ENCODE measurements around the gene FNDC3B. TPM values are rescaled to one million over a fixed set of nuclear protein-coding genes. Genes with fewer than 3 reads are reported as not detected.

Gene FNDC3B
- total RNA-seq, 2 experiments from 2014 or later, result 14.4 to 17.8 TPM

DNA sequence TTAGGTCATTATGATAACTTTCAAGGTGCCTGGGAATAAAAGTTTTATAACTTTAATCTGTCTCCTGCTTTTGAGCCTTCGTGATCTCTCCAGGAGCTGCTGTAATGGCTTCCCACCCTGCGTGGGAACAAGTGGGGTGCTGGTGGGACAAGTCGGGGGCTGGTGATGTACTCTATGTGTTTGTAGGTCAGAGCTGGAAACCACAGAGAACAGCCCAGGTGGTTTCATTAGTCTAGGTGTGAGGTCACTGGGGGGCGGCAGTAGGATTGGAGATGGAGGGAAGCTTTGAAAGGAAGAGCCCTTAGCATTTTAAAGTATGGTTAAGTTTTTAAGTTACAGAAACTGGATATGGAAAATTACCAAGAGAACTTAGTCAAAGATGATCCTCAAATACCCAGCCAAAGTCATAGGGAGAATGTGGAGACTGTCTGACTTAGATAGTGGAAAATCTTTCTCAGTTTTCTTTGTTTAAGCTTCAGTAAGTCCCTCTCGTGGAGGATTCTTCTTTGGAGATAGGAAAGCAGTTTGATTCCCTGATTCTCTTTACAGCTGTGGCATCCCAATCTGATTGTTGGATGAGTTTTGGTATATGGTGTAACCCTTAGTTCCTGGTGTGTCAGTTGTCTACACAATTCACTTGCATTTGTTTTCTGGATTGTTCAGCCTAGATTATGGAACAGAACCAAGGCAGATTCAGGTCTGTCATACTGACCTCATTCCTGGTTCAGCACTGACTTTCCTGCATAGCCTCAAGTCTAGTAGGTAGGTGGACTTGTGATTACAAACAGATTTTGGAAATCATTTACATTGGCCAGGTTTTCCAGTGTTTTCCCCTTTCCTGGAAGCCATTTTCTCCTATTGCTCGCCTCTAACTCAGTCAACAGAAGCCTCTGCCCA is 115.6 kb downstream of the FNDC3B start:
- Mint-ChIP-seq H3K36me3 (peaks cover 4% of the 10 kb centered on the region), H3K4me1 (ENCODE audit: low read depth) (peaks cover 28% of the 10 kb centered on the region), H3K27ac (no peak overlapping the region), H3K9me3 (no peaks in the 10 kb centered on the region), H3K27me3 (no peaks in the 10 kb centered on the region), H3K4me3 (no peak overlapping the region)
- no peak for DNase-seq
- ChIA-PET POLR2A (interaction anchor here (1.0 to 1.5 kb wide), 2 partner anchors 14 to 18 kb away, joined by 3 to 5 read pairs; no protein-coding TSS in a partner anchor), CTCF (interaction anchor here (1.0 to 1.2 kb wide), 2 partner anchors 15 to 47 kb away, joined by 3 read pairs; no protein-coding TSS in a partner anchor)
- intact Hi-C loops (cut with micrococcal nuclease), result no loop called here

DNA sequence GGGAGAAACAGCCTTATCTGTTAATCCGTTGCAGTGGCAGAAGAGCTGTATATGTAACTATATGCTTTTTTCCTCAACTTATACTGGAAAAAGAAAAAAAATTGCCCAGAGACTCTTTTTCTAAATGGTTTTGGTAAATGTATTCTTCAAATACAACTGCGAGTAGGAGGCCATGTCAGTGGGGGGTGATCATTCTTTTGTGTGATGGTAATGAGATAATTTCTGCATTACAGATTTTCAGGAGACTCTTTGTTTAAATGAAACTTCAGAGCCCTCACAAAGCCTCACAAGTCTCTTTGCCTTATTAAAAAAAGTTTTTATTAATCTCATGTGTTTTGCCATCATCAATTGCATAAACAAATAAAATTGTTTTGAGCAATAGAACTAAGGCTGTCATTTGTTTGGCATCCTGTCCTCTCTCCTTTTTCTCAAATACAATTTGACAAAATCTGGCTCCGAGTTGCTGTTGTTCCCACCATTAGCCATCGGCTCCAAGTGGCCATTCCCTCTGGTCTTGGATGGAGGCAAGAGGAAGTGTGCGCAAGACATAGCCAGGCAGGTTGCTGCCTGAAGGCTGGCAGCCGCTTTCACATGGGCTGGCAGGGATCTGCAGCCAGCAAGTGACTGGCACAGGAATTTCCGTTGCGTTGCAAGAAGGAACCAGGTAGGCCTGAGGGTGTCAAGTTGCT is 116.7 kb downstream of the FNDC3B start:
- H3K9me3 Mint-ChIP-seq, result no peaks in the 10 kb centered on the region
- no peak overlapping the region for H3K27ac Mint-ChIP-seq
- peaks cover 4% of the 10 kb centered on the region for H3K36me3 Mint-ChIP-seq
- ChIA-PET POLR2A (interaction anchor here (1.5 kb wide), 1 partner anchor 15 kb away, joined by 3 read pairs; no protein-coding TSS in a partner anchor), CTCF (no interaction called here)
- H3K4me1 Mint-ChIP-seq (ENCODE audit: low read depth), result peaks cover 28% of the 10 kb centered on the region
- intact Hi-C loops (cut with micrococcal nuclease), result no loop called here
- no peak for DNase-seq
- H3K4me3 Mint-ChIP-seq, result no peak overlapping the region
- no peaks in the 10 kb centered on the region for H3K27me3 Mint-ChIP-seq

DNA sequence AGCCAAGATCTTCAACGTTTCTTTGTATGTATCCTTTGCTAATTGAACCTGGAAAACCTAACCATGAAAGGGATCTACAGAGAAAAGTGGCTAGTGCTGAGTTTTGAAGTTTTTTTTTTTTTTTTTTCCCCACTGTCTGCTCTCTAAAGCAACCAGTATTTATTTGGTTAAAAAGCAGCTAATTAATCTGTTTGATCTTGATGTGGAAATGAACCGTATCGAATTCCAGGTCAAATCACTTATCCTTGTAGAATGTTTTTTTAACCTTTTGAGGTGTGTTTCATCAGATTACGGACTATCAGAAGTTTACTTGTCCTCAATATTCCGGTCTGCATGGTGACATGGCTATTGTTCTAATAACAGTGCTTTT is 117.2 kb downstream of the FNDC3B start:
- H3K4me1 Mint-ChIP-seq (ENCODE audit: low read depth), result peaks cover 28% of the 10 kb centered on the region
- CTCF ChIA-PET, result interaction anchor here (0.7 kb wide), 1 partner anchor 37 kb away, joined by 5 read pairs; no protein-coding TSS in a partner anchor
- no peak for DNase-seq
- peaks cover 4% of the 10 kb centered on the region for H3K36me3 Mint-ChIP-seq
- H3K27me3 Mint-ChIP-seq, result no peaks in the 10 kb centered on the region
- POLR2A ChIA-PET, result no interaction called here
- no peak overlapping the region for H3K27ac Mint-ChIP-seq
- intact Hi-C loops (cut with micrococcal nuclease), result no loop called here
- no peak overlapping the region for H3K4me3 Mint-ChIP-seq
- H3K9me3 Mint-ChIP-seq, result no peaks in the 10 kb centered on the region

DNA sequence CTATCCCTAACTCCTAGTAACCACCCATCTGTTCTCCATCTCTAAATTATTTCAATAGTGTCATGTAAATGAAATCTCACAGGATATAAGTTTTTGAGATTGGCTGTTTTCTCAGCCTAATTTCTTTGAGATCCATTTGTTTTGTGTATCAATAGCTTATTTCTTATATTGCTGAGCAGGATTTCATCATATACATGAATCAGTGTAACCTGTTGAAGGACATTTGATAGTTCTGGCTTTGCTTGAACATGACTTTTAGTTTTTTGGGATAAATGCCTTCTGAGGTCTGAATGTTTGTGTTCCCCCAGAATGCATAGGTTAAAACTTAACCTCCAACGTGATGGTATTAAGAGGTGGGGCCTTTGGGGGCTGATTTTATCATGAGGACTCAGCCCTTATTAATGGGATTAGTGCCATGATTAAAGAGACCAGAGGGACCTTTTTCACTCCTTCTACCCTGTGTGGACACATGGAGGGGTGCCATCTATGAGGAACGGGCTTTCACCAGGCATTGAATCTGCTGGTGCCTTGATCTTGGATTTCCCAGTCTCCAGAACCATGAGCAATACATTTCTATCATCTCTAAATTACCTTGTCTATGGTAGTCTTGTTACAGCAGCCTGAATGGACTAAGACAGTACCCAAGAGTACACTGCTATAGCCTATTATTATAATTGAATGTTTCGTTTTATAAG is 118.3 kb downstream of the FNDC3B start:
- intact Hi-C loops (cut with micrococcal nuclease), result no loop called here
- ChIA-PET POLR2A (no interaction called here), CTCF (no interaction called here)
- no peaks in the 10 kb centered on the region for H3K9me3 Mint-ChIP-seq
- H3K27me3 Mint-ChIP-seq, result no peaks in the 10 kb centered on the region
- peaks cover 6% of the 10 kb centered on the region for H3K36me3 Mint-ChIP-seq
- H3K4me1 Mint-ChIP-seq (ENCODE audit: low read depth), result peaks cover 27% of the 10 kb centered on the region
- no peak overlapping the region for H3K27ac Mint-ChIP-seq
- no peak for DNase-seq
- no peak overlapping the region for H3K4me3 Mint-ChIP-seq

DNA sequence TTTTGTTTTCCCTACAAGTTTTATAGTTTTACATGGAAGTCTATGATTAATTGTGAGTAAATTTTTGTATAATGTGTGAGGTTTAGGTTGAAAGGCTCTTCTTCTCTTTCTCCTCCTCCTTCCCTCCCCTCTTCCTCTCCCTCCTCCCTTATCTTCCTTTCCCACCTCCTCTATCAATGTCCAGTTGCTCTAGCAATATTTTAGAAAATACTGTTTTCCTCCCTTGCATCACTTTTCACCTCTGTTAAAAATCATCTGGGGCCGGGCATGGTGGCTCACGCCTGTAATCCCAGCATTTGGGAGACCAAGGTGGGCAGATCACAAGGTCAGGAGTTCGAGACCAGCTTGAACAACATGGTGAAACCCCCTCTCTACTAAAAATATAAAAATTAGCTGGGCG is 119.4 kb downstream of the FNDC3B start:
- ChIA-PET POLR2A (no interaction called here), CTCF (no interaction called here)
- DNase-seq, result no peak
- Mint-ChIP-seq H3K4me3 (no peak overlapping the region), H3K4me1 (ENCODE audit: low read depth) (peaks cover 17% of the 10 kb centered on the region), H3K9me3 (no peaks in the 10 kb centered on the region), H3K36me3 (peaks cover 6% of the 10 kb centered on the region), H3K27me3 (no peaks in the 10 kb centered on the region), H3K27ac (no peak overlapping the region)
- intact Hi-C loops (cut with micrococcal nuclease), result no loop called here

DNA sequence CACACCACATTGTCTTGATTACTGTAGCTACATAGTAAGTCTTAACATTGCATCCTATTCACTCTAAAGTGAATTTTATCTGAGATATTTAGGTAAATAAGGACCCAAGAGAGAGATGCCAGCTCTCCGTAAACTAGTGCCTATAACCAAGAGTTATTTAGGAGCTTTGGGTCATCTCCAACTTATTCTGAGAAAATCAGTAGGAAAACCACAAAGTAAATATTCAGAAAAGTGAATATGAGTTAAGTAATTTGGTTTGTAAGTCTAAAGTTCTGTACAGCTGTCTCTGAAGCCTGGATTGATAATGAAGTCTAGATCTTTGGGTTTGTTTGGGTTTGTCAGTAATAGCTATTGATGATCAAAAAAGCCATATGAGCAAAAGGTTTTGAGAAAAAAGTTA is 120.0 kb downstream of the FNDC3B start:
- CTCF ChIA-PET, result no interaction called here
- Mint-ChIP-seq H3K4me3 (no peak overlapping the region), H3K9me3 (no peaks in the 10 kb centered on the region), H3K27ac (no peak overlapping the region), H3K4me1 (ENCODE audit: low read depth) (peaks cover 13% of the 10 kb centered on the region), H3K36me3 (peaks cover 6% of the 10 kb centered on the region), H3K27me3 (no peaks in the 10 kb centered on the region)
- DNase-seq, result no peak
- POLR2A ChIA-PET, result no interaction called here
- intact Hi-C loops (cut with micrococcal nuclease), result no loop called here

DNA sequence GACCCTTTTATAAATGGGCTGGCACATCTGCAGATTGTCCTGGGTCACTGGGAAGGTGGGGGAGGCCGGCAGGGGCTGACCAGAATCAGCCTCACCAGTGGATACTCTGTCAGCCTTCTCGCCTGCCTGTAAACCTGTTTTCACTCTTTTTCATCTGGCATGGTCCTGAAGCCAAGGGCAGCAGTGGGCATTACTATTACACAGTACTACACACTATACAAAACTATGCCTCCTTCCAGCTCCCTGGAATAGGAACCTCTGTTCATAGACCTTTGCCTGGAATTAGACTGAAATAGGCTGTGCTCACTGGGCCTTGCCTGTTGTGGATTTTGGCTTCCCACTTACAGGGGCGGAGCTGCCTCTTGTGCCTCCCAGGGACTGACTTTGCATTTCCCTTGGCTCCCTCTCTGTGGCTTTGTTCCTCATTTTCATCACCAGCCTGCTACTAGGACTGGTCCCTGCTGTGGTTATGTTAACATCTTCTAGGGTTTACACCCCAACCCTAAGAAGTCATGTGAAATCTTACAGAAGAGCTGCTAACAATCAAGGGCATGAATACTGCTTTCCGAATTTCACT is 120.7 kb downstream of the FNDC3B start:
- Mint-ChIP-seq H3K27me3 (no peaks in the 10 kb centered on the region), H3K4me1 (ENCODE audit: low read depth) (peaks cover 7% of the 10 kb centered on the region), H3K27ac (no peak overlapping the region), H3K36me3 (peaks cover 6% of the 10 kb centered on the region), H3K4me3 (no peak overlapping the region), H3K9me3 (no peaks in the 10 kb centered on the region)
- DNase-seq, result no peak
- POLR2A ChIA-PET, result no interaction called here
- intact Hi-C loops (cut with micrococcal nuclease), result no loop called here
- CTCF ChIA-PET, result no interaction called here

DNA sequence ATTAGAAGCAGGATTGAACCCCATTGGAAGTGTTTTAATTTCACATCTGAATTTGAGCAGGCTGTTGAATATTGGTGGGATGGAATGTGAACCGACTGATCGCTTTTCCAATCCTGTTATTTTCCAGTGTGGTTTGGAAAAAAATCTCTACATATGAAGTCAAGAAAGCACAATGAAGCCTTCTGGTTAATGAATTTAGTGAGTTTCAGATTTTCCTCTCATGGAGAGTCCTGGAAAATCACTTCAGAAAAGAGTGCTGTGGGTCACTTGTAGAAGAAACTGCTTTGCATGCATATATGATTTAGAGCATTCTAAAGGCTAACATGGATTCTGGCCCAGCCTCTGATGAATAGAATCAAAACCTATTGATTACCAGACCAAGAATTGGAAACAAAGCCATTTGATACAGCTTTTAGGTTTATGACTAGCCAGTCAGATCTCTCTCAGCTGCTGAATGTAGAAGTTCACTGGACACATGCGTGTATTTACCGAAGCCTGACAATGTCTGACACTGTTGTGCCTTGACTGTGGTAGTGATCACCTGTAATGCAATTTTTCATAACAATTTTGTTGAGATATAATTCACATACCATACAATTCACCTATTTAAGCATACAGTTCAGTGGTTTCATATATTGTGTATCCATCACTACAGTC is 121.9 kb downstream of the FNDC3B start:
- Mint-ChIP-seq H3K27ac (no peak overlapping the region), H3K36me3 (peaks cover 6% of the 10 kb centered on the region), H3K9me3 (no peaks in the 10 kb centered on the region), H3K4me3 (no peak overlapping the region), H3K27me3 (no peaks in the 10 kb centered on the region), H3K4me1 (ENCODE audit: low read depth) (peaks cover 4% of the 10 kb centered on the region)
- POLR2A ChIA-PET, result no interaction called here
- intact Hi-C loops (cut with micrococcal nuclease), result no loop called here
- CTCF ChIA-PET, result no interaction called here
- DNase-seq, result no peak

DNA sequence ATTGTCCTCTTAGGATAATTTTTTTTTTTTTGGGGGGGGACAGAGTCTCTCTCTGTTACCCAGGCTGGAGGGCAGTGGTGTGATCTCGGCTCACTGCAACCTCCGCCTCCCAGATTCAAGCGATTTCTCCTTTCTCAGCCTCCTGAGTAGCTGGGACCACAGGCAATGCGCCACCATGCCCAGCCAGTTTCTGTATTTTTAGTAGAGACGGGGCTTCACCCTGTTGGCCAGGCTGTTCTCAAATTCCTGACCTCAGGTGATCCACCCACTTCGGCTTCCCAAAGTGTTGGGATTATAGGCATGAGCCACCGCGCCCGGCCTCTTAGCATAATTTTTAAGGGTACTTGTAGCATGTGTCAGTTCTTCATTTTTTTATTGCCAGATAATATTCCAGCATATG is 122.6 kb downstream of the FNDC3B start:
- DNase-seq, result no peak
- Mint-ChIP-seq H3K9me3 (no peaks in the 10 kb centered on the region), H3K36me3 (peaks cover 2% of the 10 kb centered on the region), H3K4me1 (ENCODE audit: low read depth) (peaks cover 4% of the 10 kb centered on the region), H3K4me3 (no peak overlapping the region), H3K27me3 (no peaks in the 10 kb centered on the region), H3K27ac (no peak overlapping the region)
- ChIA-PET POLR2A (no interaction called here), CTCF (no interaction called here)
- intact Hi-C loops (cut with micrococcal nuclease), result no loop called here

DNA sequence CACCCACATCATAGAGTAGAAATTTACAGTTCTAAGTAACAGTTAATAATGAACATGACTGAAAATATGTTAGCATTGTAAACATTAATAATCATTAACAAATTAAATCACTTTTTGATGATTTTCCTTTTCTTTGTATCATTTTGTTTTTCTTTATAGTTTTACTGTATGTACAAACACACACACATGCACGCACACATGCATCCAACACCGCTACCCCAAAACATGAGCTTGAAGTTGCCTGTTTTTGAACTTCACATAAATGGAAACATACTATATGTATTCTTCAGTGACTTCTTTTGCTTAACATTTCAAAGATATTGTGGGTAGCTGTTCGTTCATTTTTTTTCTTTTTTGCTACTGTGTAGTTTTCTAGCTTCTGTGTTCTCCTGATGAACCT is 123.9 kb downstream of the FNDC3B start:
- H3K9me3 Mint-ChIP-seq, result no peaks in the 10 kb centered on the region

DNA sequence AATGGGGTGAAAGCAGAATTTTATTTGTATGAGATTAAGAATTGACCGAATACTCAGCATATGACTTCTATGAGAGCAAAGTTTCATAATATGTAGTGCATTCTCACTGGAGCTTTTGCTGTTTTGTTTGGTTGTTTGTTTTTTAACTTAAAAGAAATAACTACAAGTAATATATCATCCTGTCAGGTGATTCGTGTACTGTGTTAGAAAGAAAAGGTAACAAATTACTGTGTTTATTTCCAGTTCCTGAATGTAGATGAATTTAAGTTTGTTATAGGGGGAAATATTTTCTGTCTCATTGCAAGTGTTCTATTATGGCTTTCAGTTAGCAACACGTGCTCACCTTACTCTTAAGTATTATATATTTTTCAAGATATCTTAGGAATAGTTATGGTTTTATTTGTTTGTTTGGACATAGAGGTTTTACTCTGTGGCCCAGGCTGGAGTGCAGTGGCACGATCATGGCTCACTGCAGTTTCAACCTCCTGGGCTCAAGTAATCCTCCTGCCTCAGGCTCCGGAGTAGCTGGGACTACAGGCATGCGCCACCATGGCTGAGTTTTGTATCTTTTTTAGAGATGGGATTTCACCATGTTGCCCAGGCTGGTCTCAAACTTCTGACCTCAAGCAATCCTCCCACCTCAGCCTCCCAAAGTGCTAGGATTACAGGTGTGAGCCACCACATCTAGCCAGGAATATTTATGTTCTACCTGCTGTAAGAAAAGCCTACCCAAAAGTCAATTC is 125.4 kb downstream of the FNDC3B start:
- Mint-ChIP-seq H3K9me3 (no peaks in the 10 kb centered on the region), H3K4me1 (ENCODE audit: low read depth) (peaks cover 2% of the 10 kb centered on the region), H3K27me3 (no peaks in the 10 kb centered on the region), H3K4me3 (no peak overlapping the region), H3K36me3 (peaks cover 7% of the 10 kb centered on the region), H3K27ac (no peak overlapping the region)
- intact Hi-C loops (cut with micrococcal nuclease), result no loop called here
- CTCF ChIA-PET, result no interaction called here
- POLR2A ChIA-PET, result no interaction called here
- DNase-seq, result no peak

More for the DNA sequence above, 123.9 kb downstream of the FNDC3B start:
- no peak overlapping the region for H3K27ac Mint-ChIP-seq
- peaks cover 2% of the 10 kb centered on the region for H3K36me3 Mint-ChIP-seq
- POLR2A ChIA-PET, result no interaction called here
- H3K4me3 Mint-ChIP-seq, result no peak overlapping the region
- CTCF ChIA-PET, result interaction anchor here (0.7 kb wide), 1 partner anchor 21 kb away, joined by 6 read pairs; no protein-coding TSS in a partner anchor
- peaks cover 4% of the 10 kb centered on the region for H3K4me1 Mint-ChIP-seq (ENCODE audit: low read depth)
- no peaks in the 10 kb centered on the region for H3K27me3 Mint-ChIP-seq
- no peak for DNase-seq
- intact Hi-C loops (cut with micrococcal nuclease), result no loop called here

All from activated CD4-positive, alpha-beta memory T cell treated with anti-CD3 and anti-CD28 coated beads for 36 hours (primary cell).